ENCODE data around the gene CACNA2D2. TPM values are rescaled to one million over a fixed set of nuclear protein-coding genes. Genes with fewer than 3 reads are reported as not detected.

The CACNA2D2 gene
- 10 to 100 TPM; 13.9 to 16.1 (median 14.0) TPM for polyA plus RNA-seq (ENCODE audit: insufficient read length in 3 of 3)

DNA sequence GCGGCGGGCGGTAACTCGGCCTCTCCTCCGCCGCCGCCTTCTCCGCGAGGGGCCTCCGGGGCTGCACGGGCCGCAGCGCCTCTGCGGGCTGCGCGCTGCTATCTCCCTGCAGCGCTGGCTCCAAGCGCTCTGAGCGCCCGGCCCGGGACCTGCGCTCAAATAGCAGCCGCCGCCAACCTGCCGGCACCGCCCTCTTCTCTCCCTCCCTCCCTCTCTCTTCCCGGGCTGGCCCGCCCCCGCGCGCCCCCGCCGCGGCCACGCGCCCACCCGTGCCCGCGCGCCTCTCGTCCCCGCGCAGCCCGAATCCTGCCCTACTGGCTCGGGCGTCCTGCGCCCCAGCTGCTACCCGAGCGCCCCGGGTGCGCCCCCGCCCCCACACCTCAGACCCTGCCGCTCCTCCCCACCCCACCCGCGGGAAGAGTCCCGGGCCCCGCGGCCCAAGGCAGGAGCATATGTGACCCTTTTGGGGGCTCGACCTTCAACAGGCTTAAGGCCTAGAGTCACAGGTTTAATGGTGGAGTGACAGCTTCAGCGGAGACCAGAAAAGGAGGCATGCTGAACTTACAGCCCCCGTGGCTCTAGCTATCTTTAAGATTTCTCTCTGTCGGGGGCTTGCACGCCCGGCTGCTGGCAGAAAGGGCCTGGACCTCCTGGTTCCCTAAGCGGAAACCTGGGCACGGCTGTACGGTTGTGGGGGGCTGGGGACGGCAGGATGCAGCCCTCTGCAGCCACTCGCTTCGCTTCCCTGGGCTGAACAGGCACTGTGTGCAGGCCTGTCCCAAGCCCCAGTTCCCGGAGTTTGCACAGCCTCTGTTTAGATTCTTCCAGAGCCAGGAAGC is at the start of gene CACNA2D2:
TSS of gene CACNA2D2 (minus strand) at position 131 of the 839 bp plus-strand sequence. CDS start 211 bp downstream, outside the sequence.
- DNase-seq (ENCODE audit: low read depth in 3 of 3, low spot score in 2 of 3) = no peak

GRCh38 chr3:50552598-50552997 is 49.2 kb upstream of the CACNA2D2 start:
- DNase-seq (ENCODE audit: low read depth in 3 of 3, low spot score in 2 of 3) = no peak

- DNase-seq (ENCODE audit: low read depth in 3 of 3, low spot score in 2 of 3) = no peak
Observed at GRCh38 chr3:50551681-50552435, 48.4 kb upstream of the CACNA2D2 start.

DNA sequence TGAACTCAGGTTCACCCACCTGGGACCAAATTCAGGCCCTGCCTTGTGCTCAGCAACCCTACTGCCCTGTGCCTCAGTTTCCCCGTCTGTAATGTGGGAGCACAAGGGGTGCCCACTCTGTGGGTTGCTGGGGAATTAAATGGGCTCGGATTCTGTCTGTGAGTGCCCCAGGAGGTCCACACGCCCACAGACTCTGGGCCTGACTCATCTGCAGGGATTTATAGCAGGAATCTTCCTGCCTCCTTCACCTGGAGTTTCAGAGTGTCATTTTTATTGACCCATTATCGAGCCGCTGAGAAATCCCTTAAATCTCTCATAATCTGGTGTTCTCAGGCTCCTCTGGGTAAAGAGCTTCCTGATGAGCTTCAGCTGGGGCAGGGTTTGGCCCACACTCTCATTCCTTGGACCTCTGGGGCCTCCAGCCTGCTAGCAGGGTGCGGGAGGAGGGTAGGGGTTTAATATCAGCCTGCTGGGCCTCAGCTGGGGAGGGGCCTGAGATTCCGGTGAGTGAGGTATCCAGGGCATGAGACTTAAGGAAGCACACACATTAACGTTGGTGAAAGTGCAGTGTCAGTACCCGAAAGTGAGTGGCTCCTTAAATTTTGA is 47.7 kb upstream of the CACNA2D2 start:
- no peak for DNase-seq (ENCODE audit: low read depth in 3 of 3, low spot score in 2 of 3)

DNA sequence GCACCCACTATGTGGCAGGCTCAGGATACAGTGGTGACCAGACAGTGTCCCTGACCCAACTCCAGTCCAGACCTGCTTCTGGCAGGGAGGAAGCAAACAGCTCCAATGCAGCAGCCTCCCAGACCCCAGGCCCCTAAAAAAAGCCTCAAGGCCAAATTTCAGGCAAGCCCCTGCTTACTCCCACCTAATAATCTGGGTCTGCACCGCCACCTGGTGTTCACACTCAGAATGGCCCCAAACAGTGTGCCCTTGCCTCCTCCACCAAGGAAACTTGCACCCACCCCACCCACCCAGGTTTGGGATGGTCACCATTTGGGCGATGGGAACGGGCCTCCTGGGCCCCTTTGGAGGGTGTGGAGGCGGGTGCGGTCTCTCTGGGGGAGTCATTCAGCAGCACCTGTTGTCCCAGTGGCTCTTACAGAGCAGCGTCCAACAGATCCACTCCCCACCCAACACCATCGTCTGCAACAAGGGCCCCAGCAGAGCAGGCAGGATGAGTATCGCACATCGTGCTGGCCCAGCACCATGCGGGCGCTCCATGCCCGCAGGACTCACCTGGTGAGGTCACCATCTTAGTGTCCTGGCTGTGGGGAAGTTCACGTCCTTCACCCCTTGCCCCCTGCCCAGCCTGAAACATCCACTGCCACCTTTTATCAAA is 46.8 kb upstream of the CACNA2D2 start:
- no peak for DNase-seq (ENCODE audit: low read depth in 3 of 3, low spot score in 2 of 3)

- no peak for DNase-seq (ENCODE audit: low read depth in 3 of 3, low spot score in 2 of 3)
Observed at GRCh38 chr3:50549226-50549625, 45.8 kb upstream of the CACNA2D2 start.

GRCh38 chr3:50545781-50546180 is 42.3 kb upstream of the CACNA2D2 start:
- DNase-seq (ENCODE audit: low read depth in 3 of 3, low spot score in 2 of 3) = no peak

DNA sequence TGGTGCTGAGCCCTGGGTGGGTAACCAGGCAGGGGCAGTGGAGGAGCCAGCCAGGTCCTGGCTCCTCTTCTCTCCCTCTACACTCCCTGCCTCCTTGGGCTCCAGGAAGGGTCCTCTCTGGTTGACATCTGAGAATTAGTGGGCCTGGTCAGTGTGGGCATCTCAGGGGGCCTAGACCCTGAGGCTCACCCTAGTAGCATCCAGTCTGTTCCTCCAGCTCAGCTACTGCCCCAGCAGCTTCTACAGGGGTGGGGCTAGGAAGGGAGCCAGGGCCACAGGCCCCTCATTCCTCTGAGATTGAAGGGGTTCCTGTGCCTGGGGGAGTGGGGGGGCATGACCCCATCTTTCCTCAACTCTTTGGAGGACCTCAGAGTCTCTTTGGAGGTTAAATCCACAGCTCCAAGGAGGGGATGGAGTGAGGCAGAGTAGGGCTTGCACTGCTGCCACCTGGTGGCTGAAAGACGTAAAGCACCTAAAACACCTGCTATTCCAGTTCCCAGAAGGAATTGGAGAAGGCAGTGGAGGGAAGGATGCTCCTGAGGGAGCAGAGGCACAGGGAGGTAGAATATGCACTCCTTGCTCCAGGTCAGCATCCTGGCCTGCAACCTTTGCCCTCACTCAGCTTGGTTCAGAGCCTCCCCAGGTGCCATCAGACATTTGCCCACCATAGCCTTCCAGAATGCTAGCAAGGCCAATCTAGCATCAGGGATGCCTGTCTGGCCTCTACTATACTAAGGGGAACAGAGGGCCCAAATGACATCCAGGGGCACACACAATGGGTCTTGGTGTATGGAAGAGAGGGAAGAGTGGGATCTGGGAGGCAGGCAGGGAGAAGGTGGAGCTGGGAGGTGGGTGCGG is 39.0 kb upstream of the CACNA2D2 start:
- DNase-seq (ENCODE audit: low read depth in 3 of 3, low spot score in 2 of 3) = peak in 1 of 3 donors; percentile 52

- DNase-seq (ENCODE audit: low read depth in 3 of 3, low spot score in 2 of 3) = no peak
Observed at GRCh38 chr3:50539356-50540286, 36.2 kb upstream of the CACNA2D2 start.

- DNase-seq (ENCODE audit: low read depth in 3 of 3, low spot score in 2 of 3) = no peak
Observed at GRCh38 chr3:50537421-50538129, 34.1 kb upstream of the CACNA2D2 start.

- DNase-seq (ENCODE audit: low read depth in 3 of 3, low spot score in 2 of 3) = no peak
Observed at GRCh38 chr3:50536471-50537180, 33.2 kb upstream of the CACNA2D2 start.

GRCh38 chr3:50534681-50535330 is 31.4 kb upstream of the CACNA2D2 start:
- DNase-seq (ENCODE audit: low read depth in 3 of 3, low spot score in 2 of 3) = no peak

- no peak for DNase-seq (ENCODE audit: low read depth in 3 of 3, low spot score in 2 of 3)
Observed at GRCh38 chr3:50533807-50534461, 30.5 kb upstream of the CACNA2D2 start.

DNA sequence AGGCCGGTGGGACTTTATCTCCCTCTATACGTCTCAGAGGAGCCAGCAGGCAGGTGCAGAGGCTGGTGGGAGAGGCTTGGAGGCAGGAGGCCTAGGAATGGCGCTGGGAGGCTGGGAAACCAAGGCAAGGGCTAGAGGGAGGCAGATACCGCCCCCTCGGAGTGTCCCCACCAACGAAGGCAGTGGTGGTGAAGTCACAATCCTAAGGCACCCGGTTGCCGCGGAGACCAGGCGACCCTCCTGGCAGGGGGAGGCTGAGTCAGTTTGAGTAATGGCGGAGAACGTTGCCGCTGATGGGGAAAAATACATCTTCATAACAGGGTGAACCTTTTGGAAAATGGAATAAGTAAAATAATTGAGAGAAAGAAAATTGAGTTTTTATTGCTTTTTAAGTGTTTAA is 29.9 kb upstream of the CACNA2D2 start:
- DNase-seq (ENCODE audit: low read depth in 3 of 3, low spot score in 2 of 3) = no peak

DNA sequence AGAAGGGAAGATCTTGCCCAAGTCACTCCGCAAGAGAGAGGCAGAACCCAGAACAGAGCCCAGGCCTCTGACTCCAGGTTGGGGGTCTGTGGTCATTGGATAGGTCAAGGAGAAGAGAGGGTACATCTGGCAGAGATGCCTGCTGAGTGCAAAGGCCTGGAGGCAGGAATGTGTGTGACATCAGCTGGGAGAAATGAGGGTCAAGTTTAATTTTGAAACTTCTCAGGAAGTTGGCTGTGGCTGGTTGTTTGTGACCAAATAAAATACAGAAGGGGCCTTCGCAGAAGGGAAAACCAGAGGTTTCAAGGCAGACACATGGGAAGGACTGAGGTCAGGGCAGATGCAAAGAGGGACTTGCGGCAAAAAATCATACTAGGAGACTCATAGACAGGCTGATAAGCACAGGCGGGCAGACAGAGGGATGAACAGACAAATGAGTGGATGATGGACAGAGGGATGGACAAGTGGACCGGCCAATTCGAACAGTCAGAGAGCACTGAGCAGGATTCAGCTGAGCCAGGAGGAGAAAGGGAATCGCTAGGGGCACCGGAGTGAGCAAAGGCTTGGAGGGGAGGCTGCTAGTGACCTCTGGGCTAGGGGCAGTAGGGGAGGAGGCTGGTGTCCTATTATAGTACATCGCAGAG is 28.8 kb upstream of the CACNA2D2 start:
- DNase-seq (ENCODE audit: low read depth in 3 of 3, low spot score in 2 of 3) = no peak

DNA sequence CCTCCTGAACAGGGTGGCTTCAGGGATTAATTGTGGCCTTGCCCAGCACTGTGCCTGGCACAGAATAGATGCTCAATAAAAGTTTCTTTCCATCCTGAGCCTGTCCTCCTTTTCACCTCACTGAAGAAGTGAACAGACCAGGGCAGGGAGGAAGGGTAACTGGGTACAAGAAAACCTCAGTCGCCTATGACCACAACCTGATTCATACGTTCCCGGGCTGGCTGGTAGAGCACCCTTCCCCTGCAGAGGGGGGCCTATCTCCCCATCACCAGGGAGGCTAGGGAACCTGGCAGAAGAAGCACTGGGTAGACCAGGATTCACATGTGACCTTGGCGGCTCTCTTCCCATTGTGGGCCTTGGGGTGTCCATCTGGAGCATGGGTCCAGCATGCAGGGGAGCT is 27.8 kb upstream of the CACNA2D2 start:
- DNase-seq (ENCODE audit: low read depth in 3 of 3, low spot score in 2 of 3) = no peak

All from right renal cortex interstitium (tissue), 3 donors.